GM19455 (cell line): ENCODE measurements around the gene CYLC2.

Source experiments
- ATAC-seq: cut with Tn5 transposase; IDR thresholded peaks from one replicate; pipeline ENCODE4 v1.9.1; 2021; ENCODE audit not compliant: unreplicated experiment

Gene CYLC2

DNA sequence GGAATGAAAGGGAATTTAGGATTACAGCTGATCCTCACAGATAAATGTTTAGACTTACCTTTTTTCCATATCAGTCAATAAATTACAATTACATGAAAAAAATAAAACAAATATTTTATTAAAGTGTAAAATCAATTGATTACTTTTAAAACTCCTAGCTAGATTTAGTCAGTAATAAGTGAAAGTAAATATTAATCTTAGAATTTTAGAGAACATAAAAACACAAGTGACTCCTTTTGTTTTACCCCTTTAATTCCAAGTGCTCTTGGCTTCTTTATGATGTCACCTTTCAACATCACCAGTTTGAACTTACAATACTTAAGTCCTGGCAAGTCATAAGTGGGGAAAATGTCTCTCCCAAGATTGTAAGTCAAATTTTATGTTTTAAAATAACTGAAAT, at the start of gene CYLC2:
Gene CYLC2 (plus strand): TSS at position 301 of the 400 bp plus-strand sequence. CDS start 48 bp downstream, at position 349.
- ATAC-seq: no peak

DNA sequence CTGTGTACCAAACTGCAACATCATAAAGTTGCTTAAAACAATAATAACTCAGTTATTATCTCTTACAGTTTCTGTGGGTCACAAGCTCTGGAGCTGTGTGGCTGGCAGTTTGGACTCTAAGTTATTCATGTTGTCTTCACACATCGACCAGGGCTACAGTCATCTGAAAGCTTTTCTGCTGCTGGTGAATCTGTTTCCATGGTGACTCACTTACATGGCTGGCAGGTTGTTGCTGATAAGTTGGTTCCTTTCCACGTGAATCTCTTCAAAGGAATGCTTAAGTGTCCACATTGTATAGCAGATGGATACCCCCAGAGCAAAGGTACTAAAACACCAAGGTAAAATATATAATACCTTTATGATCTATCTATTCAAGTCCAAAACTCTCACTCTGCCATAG, 44.8 kb upstream of the CYLC2 start:
- no peak for ATAC-seq

DNA sequence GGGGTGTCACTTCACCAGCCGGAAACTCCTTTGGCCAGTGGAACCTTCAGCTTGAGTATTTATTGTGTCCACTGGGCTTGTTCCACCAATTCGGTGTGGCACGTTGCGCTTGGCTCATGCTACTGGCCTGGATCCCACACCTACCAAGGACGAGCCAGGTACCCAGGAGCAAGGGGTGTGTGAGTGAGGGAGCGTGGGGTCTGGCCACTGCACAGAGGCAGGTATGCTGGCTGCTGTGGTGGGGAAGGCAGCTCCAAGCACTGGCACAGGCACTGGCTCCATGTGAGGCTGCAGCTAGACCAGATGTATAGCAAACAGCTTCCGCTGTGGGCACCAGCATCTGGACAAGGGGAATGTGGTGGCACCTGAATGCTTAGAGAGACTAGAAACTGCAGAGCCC, 28.1 kb upstream of the CYLC2 start:
- no peak for ATAC-seq

DNA sequence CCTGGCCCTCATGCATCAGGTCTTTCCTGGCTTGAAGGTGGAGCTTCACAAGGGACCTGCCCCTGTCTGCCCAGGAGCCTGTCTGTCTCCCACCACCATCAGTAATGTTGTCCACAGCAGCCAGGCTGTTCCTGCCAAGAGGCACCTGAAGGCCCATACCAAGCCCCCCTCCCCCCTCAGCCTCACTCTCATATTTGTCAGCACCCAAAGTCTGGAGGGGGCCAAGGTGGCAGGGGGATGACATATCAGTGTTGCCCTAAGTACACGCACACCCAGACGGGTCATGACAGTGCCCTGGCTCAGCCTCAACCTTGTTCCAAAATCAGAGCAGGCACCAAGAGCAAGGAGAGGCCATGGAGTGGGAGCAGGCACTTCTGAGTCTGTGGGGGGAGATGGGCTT, 27.2 kb upstream of the CYLC2 start:
- no peak for ATAC-seq

DNA sequence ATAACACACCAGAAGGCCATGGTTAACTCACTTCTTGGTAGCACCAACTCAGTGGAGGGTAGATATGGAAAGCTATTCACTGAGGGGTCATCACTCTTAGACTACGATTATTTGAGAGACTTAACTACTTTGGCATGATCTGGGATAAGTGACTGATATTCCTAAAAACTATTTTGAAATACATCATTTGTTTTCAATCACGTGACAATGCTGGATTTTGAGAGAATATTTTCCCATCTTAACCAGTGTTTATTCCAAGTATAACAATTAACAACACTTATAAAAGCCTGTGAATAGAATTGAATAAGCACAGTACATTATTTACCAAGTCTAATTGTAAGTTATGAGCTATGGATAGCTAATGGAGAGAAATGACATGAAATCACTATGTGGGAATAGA, 22.4 kb upstream of the CYLC2 start:
- ATAC-seq: no peak

DNA sequence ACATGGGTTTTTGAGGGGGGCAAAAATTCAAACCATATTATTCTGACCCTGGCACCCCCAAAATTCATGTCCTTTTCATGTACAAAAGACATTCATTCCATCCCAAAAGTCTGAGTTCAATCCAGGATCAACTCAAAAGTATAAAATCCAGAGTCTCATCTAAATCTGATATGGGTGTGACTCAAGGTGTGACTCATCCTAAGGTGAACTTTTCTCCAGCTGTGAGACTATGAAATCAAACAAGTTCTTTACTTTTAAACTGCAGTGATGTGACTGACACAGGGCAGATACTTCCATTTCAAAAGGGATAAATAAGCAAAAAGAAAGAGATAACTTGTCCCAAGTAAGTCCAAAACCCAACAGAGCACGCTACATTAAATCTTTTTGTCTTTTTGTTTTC, 20.6 kb upstream of the CYLC2 start:
- no peak for ATAC-seq

GRCh38 chr9:102975251-102975650, 19.9 kb upstream of the CYLC2 start:
- ATAC-seq: no peak

DNA sequence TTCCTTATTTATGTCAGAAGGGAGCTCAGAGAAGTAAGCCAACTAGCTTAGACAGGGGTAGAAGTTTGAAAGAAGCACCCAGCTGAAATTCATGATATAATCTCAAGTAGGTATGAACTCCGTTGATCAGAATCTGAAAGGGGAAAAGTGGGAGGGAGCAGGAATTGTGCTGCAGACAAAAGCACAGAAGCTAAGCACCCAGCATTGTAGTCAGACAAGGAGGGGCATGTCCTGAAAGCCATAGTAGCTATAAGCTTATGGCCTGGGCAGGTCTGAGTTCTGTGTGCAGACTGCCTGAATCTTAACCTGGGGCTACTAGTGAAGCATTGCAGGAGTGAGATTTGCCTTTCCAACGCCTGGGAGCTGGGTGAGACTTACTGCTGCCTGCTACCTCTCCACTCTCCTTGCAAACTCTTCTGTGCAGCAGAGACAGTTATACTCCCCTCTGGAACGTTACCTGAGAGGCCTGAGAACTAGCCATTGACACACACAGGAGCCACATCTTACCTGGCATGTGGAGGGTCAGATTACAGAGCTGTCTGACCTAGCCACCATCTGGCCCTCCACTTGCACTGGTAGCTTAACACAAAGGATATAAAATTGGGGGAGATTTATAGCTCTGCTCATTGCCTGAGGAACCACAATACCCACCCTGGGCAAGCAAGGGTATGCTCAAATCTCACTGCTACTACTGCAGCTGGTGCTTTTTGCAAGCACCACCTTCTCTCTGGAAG, 9.8 kb upstream of the CYLC2 start:
- no peak for ATAC-seq

GRCh38 chr9:102986425-102986824, 8.7 kb upstream of the CYLC2 start:
- ATAC-seq: no peak

DNA sequence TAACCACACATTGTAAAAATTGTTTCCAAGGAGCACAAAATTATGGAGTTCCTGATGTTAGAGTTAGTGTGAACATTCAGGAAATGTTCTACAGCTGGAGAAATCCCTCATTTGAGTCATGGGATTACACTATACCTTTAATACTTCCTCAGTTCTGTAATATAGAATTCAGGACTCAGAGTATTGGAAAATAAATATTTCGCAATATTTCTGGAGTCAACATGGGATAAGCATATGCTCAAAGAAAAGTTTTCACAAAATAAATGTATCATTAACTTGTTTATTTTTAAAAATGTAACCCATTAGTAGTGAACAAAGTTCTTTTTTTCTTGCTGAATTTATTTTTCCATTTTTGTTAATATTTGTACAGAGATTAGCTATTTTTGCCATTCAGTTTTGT, 8.6 kb downstream of the CYLC2 start:
- ATAC-seq: no peak

- no peak for ATAC-seq
Measured at GRCh38 chr9:103014242-103014641, 19.1 kb downstream of the CYLC2 start.

DNA sequence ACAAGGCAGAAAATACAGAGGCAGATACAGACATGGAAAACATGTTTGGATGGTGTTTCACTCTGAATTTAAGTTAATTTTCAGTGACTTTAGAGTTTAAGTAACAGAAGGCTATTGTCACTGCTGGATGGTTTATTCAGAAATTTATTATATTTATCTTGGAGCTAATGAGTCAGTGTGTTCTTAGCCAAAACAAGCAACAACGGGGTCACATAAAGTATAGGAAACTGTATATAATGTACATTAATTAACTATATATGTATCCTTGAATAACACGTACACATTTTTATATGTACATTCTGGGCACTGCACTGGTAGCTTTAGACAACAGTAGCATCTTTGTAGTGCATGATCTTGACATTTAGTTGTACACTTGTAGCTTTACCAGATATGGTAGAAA, 30.7 kb downstream of the CYLC2 start:
- ATAC-seq: no peak

GRCh38 chr9:103037508-103038477, 42.7 kb downstream of the CYLC2 start:
- no peak for ATAC-seq

GRCh38 chr9:103041961-103042360, 46.8 kb downstream of the CYLC2 start:
- ATAC-seq: no peak
